Measurements from ENCODE around the gene TARS3.
"Not testable (repeated sequence)": the region's sequence is repeated elsewhere in the genome, so short reads cannot be mapped to it uniquely, and the experiment has no call there.

TARS3 gene

DNA sequence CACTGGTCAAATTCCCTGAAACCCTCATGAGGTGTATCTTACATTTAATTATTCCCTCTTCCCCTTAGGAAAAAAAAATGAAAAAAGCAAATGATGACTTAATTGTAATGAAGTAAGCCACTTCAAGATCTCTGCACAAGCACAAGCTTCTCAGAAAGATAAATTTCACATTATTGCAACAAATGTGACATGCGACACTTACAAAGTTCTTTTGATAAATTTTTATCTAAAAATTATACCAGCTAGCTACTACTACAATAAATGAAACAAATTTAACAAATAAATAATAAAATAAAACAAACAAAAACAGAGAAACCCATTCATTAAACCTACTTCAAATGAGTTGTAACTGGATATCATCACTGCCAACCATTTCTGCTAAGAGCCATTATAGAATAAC, 62.1 kb downstream of the TARS3 start:
- H3K27ac ChIP-seq = no peak overlapping the region
- CTCF ChIA-PET = no interaction called here
- POLR2A ChIA-PET (ENCODE audit: low non-redundant PET) = no interaction called here
- DNase-seq (ENCODE audit: low spot score) = no peak
- TF ChIP-seq, protein P1, sequence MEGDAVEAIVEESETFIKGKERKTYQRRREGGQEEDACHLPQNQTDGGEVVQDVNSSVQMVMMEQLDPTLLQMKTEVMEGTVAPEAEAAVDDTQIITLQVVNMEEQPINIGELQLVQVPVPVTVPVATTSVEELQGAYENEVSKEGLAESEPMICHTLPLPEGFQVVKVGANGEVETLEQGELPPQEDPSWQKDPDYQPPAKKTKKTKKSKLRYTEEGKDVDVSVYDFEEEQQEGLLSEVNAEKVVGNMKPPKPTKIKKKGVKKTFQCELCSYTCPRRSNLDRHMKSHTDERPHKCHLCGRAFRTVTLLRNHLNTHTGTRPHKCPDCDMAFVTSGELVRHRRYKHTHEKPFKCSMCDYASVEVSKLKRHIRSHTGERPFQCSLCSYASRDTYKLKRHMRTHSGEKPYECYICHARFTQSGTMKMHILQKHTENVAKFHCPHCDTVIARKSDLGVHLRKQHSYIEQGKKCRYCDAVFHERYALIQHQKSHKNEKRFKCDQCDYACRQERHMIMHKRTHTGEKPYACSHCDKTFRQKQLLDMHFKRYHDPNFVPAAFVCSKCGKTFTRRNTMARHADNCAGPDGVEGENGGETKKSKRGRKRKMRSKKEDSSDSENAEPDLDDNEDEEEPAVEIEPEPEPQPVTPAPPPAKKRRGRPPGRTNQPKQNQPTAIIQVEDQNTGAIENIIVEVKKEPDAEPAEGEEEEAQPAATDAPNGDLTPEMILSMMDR (conservative IDR thresholded peaks at IDR 0.05; ENCODE audit: low read depth) = no peak

DNA sequence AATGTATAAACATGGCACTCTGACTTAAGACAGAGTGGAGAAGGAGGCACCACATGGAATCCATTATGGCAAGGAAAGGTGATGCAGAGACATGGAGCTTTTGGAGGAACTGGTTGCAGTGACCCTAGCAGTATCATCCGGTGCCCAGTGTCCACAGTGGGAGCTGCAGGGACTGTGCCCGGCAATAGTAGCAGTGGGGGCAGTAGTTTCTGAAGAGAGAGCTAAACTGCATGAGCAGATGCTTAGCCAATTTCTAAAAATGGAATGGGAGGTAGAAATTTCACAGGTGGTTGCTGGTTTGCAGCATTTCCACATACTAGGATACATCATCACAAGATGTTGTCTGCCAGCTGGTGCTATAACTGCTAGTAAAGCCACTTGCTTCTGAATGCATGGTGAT, 64.3 kb downstream of the TARS3 start:
- ChIA-PET CTCF (no interaction called here), POLR2A (ENCODE audit: low non-redundant PET) (no interaction called here)
- TF ChIP-seq, protein P1 (conservative IDR thresholded peaks at IDR 0.05; ENCODE audit: low read depth) = no peak
- DNase-seq (ENCODE audit: low spot score) = no peak
- H3K27ac ChIP-seq = no peak overlapping the region

DNA sequence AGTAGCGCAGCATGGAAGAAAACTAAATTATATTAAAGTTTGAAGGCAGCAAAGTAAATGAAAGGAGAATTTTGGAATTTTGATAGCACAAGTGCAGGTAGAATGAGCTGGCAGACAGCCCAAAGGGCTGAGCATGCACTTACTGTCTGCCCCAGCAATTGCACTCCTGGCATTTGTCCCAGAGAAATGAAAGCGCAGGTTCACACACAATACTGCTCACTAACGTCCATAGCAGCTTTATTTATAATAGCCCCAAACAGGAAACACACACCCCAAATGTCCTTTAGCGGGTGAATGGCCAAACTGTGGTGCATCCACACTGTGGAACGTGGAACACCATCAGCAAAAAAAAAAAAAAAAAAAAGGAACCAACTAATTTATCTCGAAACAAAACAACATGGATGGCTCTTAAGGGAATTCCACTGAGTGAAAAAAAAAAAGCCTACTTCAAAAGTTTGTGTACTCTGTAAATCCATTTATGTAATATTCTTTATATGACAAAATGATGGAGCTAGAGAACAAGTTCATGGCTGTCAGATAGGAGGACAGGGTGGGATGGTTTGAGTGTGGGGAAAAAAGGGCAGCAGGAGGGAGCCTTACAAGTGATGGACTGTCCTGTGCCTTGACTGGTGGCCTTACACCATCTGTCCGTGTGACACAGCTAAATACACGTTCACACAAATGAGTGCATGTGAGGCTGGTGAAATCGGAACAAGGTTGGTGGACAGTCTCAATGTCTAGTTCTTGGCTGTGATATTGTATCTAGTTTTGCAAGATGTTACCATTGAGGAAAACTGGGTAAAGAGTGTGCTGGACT, 66.1 kb downstream of the TARS3 start:
- ChIA-PET POLR2A (ENCODE audit: low non-redundant PET) (no interaction called here), CTCF (interaction anchor here (0.7 kb wide), 1 partner anchor 586 kb away, joined by 5 read pairs; no protein-coding TSS in a partner anchor)
- no peak for DNase-seq (ENCODE audit: low spot score)
- no peak overlapping the region for H3K27ac ChIP-seq
- TF ChIP-seq, protein P1 (conservative IDR thresholded peaks at IDR 0.05; ENCODE audit: low read depth) = no peak

- CTCF ChIA-PET = no interaction called here
- H3K27ac ChIP-seq = no peak overlapping the region
- TF ChIP-seq, protein P1 (conservative IDR thresholded peaks at IDR 0.05; ENCODE audit: low read depth) = no peak
- DNase-seq (ENCODE audit: low spot score) = no peak
- POLR2A ChIA-PET (ENCODE audit: low non-redundant PET) = no interaction called here
Observed at GRCh38 chr15:101657171-101657570, 67.1 kb downstream of the TARS3 start.

DNA sequence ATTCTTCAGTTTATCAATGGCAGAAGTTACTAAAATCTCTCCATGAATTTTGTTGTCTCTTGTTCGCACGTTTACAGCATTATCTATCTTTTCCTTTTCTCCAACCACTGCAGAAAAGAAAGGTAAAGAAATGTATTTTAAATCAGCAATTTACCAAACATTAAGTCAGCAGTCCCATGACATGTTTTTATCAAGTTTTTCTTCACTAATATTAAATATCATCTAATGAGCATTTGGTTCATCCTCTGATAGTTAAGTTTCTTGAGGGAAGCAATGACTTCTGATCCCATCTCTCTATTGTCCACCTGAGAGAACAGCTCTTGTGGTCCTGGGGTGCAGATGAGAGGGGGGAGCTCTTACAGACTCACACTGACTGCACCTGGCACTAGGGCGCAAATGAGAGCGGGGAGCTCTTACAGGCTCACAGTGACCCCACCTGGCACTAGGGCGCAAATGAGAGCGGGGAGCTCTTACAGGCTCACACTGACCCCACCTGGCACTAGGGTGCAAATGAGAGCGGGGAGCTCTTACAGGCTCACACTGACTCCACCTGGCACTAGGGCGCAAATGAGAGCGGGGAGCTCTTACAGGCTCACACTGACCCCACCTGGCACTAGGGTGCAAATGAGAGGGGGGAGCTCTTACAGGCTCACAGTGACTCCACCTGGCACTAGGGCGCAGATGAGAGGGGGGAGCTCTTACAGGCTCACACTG, 69.5 kb downstream of the TARS3 start:
- H3K27ac ChIP-seq; DNase-seq (ENCODE audit: low spot score); POLR2A ChIA-PET (ENCODE audit: low non-redundant PET); CTCF ChIA-PET: not testable (repeated sequence)
- TF ChIP-seq, protein P1 (conservative IDR thresholded peaks at IDR 0.05; ENCODE audit: low read depth) = 0 out of 2 replicates have a peak, but pooled peaks have one; percentile 10

GRCh38 chr15:101654171-101654570, 70.1 kb downstream of the TARS3 start:
- no peak for DNase-seq (ENCODE audit: low spot score)
- TF ChIP-seq, protein P1 (conservative IDR thresholded peaks at IDR 0.05; ENCODE audit: low read depth) = no peak
- no peak overlapping the region for H3K27ac ChIP-seq
- CTCF ChIA-PET = no interaction called here
- POLR2A ChIA-PET (ENCODE audit: low non-redundant PET) = no interaction called here

Measured in RWPE1 (cell line).